Epidermal melanocyte (primary cell): ENCODE measurements around the gene STK17B.
"Not testable (repeated sequence)": the region's sequence is repeated elsewhere in the genome, so short reads cannot be mapped to it uniquely, and the experiment has no call there.

Experiments used
- DNase-seq: peaks from one replicate; pipeline ENCODE4 v3.0.0; 2011; ENCODE audit warnings: low spot score; ENCODE audit not compliant: insufficient read length

The STK17B gene

GRCh38 chr2:196171248-196171871 is at the start of gene STK17B:
STK17B (minus strand) TSS chr2:196171578; CDS start chr2:196163383, 8,195 bp downstream.
- peak; percentile 95 for DNase-seq

- DNase-seq, result no peak
These were observed 49.3 kb upstream of the STK17B start for GRCh38 chr2:196220671-196221070.

GRCh38 chr2:196219671-196220070 is 48.3 kb upstream of the STK17B start:
- DNase-seq, result no peak

- DNase-seq, result no peak
These were observed 46.7 kb upstream of the STK17B start for GRCh38 chr2:196218106-196218505.

- no peak for DNase-seq
These were observed 45.7 kb upstream of the STK17B start for GRCh38 chr2:196217116-196217515.

GRCh38 chr2:196215376-196215775 is 44.0 kb upstream of the STK17B start:
- DNase-seq, result no peak

- no peak for DNase-seq
These were observed 42.8 kb upstream of the STK17B start for GRCh38 chr2:196214156-196214555.

GRCh38 chr2:196213252-196213980 is 42.0 kb upstream of the STK17B start:
- no peak for DNase-seq

- no peak for DNase-seq
These were observed 37.5 kb upstream of the STK17B start for GRCh38 chr2:196208915-196209314.

GRCh38 chr2:196206804-196207203 is 35.4 kb upstream of the STK17B start:
- no peak for DNase-seq

GRCh38 chr2:196205881-196206435 is 34.6 kb upstream of the STK17B start:
- DNase-seq, result no peak

- no peak for DNase-seq
These were observed 33.8 kb upstream of the STK17B start for GRCh38 chr2:196205011-196205766.

- DNase-seq, result no peak
These were observed 30.0 kb upstream of the STK17B start for GRCh38 chr2:196201229-196202009.

GRCh38 chr2:196200557-196200956 is 29.2 kb upstream of the STK17B start:
- no peak for DNase-seq

GRCh38 chr2:196195758-196196157 is 24.4 kb upstream of the STK17B start:
- no peak for DNase-seq

- no peak for DNase-seq
These were observed 23.9 kb upstream of the STK17B start for GRCh38 chr2:196195302-196195701.

GRCh38 chr2:196191541-196191940 is 20.2 kb upstream of the STK17B start:
- no peak for DNase-seq

- DNase-seq, result no peak
These were observed 16.6 kb upstream of the STK17B start for GRCh38 chr2:196187898-196188458.

- DNase-seq, result not testable (repeated sequence)
These were observed 15.9 kb upstream of the STK17B start for GRCh38 chr2:196187175-196187700.

GRCh38 chr2:196186266-196186980 is 15.0 kb upstream of the STK17B start:
- no peak for DNase-seq
